22Rv1 (cell line): ENCODE results near the gene GPLD1.

ENCODE experiments used
- H3K27ac ChIP-seq: fragments of 450-650 bp; 2 replicates; pipeline ENCODE4 v1.5.1; 2017
- ZFX ChIP-seq: fragments of 450-650 bp; IDR thresholded peaks from 2 replicates; pipeline ENCODE4 v1.6.1; 2017; ENCODE audit warnings: antibody characterized with exemption, borderline replicate concordance
- TF ChIP-seq, protein P1 (sequence below): fragments of 450-650 bp; IDR thresholded peaks from 2 replicates; pipeline ENCODE4 v1.5.1; 2017; ENCODE audit warnings: mild to moderate bottlenecking

The GPLD1 gene

DNA sequence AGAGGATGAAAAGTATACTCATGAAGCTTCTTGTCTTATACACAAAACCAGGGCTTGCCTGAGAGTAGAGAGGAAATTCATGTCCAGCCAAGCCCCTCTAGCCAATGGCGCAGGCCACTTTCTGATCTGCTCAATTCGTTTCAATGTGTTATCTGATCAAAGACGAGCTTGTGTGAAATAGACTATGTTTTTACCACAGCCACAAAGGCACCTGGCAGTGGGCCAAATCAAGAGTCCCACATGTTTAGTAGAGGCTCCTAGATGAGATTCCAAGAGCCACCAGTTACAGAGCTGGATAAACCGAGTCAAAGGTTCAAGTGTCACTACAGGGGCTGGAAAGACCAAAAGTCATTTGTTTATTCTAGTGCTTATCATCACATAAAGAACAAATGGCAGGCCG is 34.9 kb downstream of the GPLD1 start:
- TF ChIP-seq, protein P1, sequence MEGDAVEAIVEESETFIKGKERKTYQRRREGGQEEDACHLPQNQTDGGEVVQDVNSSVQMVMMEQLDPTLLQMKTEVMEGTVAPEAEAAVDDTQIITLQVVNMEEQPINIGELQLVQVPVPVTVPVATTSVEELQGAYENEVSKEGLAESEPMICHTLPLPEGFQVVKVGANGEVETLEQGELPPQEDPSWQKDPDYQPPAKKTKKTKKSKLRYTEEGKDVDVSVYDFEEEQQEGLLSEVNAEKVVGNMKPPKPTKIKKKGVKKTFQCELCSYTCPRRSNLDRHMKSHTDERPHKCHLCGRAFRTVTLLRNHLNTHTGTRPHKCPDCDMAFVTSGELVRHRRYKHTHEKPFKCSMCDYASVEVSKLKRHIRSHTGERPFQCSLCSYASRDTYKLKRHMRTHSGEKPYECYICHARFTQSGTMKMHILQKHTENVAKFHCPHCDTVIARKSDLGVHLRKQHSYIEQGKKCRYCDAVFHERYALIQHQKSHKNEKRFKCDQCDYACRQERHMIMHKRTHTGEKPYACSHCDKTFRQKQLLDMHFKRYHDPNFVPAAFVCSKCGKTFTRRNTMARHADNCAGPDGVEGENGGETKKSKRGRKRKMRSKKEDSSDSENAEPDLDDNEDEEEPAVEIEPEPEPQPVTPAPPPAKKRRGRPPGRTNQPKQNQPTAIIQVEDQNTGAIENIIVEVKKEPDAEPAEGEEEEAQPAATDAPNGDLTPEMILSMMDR, result no peak
- TF ChIP-seq ZFX, result no peak
- H3K27ac ChIP-seq, result no peak overlapping the region

DNA sequence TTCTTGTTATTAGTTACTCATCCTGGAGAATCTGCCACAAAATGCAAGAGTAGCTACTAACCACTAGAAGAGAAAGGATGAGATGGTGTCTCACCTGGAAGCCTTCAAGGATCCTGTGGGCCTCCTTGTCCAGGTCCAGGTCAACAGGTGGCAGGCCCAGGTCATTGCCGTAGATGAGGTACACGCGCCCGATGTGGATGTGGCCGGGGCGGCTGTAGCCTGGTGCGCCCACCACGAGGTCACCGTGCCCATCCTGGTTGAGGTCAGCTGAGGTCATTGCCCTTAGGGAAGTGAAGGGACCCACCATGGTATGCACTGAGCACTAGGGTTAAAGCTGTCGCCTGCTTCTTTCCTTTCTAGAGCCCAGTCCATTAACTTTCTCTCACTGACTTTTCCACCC is 35.5 kb downstream of the GPLD1 start:
- H3K27ac ChIP-seq, result no peak overlapping the region
- TF ChIP-seq, protein P1, result no peak
- TF ChIP-seq ZFX, result no peak

DNA sequence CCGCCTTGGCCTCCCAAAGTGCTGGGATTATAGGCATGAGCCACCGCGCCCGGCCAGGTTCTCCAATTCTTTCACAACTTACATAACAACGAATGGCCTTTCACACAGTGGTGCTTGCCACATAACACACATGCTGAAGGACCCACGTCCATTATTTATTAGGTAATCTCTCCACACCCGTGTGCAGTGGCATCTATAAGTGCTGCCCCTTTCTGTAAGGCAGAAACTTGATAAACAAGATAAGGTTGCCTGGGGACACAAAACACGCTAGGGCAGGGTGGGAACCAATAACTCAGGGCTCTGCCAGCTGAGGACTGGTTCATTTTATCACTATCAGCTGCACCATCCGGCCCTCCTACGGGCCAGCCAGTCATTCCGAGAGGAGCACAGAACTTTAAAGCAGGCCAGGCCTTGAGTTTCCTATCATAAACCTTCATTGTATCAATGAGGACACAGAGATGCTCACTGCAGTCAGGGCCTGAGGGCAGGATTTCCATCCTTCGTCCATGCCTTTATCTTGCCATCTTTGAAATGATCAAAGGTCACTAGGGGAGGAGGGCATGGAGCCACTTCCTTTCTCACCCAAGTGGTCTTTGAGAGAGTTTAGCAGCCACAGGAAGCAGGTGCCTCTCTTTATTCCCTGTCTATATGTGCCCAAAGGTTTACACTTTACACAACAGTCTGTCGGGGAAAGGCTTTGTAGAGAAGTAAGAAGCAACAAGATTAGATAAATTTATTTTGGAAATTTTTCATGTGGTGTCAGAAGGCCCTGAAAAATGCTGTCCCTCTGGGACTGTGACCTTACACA is 37.6 kb downstream of the GPLD1 start:
- H3K27ac ChIP-seq, result no peak overlapping the region
- TF ChIP-seq, protein P1, result no peak
- TF ChIP-seq ZFX, result no peak

DNA sequence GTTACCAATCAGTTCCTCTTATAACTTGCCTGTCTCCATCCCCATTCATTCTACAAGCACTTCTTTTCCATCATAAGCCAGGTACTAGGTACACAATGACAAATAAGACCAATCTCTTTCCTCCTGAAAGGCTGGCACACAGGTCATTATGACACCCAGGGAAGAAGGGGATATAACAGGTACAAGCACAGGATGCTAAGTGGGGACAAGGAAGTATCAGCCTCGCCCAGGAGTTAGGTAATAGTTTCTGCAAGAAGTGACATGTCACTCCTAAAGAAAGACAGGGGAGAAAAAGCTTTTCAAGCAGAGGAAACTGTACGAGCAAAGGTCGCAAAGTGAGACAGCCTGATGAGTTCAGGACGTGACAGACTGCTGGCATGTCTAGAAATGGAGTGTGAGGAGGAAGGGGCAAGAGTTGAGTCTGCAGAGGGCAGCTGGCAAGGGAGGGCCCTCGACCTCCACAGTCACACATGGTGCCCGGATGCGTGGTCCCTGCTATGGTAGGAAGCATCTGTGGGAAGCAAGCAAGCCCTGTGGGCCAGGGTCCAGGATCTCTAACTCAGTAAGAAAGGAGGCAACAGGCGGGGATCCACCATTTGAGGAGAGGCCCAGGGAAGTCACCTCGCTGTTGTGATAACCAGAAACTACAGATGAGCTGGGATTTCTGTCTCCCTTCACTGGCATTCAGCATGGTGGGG is 40.4 kb downstream of the GPLD1 start:
- TF ChIP-seq, protein P1, result no peak
- no peak for TF ChIP-seq ZFX
- H3K27ac ChIP-seq, result no peak overlapping the region

DNA sequence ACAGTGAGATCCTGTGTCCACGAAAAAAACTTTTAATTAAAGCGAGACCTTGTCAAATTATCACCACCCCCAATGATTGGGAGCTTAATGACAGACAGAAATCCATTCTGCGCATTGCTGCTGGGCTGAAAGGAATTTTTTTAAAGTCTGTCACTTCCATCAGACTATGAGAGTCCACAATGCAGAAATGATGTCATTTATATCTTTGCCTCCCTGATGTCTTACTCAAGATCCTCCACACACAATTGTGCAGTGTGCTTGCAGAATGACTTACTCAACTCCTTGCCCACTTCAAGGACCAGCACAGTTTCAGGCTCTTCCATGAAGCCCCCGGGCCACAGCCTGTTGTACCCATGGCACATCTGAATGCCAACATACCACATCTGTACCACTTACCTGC is 41.0 kb downstream of the GPLD1 start:
- no peak overlapping the region for H3K27ac ChIP-seq
- TF ChIP-seq, protein P1, result no peak
- TF ChIP-seq ZFX, result no peak

DNA sequence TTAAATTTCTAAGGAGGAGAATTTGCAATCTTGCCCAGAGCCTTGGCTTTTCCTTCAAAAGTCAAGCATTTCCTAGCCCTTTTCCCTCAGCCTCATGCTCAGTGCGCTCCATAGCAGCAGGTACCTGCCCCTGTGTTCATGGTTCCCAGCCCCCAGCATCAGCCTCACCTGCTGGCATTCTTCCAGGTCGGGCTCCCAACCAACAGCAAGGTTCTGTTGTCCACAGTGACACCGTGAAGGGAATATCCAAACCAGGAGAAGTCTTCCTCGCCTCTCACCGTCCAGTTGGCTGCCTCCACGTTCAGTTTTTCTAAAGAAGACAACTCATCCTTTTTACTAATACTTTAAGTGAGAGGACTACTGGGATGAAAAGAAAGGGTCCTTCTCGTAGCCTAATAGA is 42.7 kb downstream of the GPLD1 start:
- TF ChIP-seq, protein P1, result no peak
- no peak for TF ChIP-seq ZFX

DNA sequence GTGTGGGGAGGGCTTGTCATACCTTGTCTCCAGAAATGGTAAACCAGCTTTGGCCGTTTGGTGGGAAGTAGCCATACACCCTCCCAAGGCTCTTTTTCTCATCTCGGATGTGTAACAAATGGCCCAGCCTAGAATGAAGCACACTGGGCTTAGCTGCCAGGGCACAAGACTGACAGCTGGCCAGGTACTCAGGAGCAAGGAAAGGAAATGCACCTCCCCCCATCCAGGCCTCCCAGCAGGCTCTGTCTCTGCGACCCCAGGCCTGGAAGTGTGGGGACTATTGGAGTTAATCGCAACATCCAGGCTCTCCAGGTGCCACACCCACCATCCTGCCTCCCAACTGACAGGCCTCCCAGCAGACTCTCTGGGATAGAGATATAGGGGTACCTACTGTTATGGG is 43.7 kb downstream of the GPLD1 start:
- H3K27ac ChIP-seq, result no peak overlapping the region
- no peak for TF ChIP-seq ZFX
- TF ChIP-seq, protein P1, result no peak

More for the DNA sequence above, 42.7 kb downstream of the GPLD1 start:
- no peak overlapping the region for H3K27ac ChIP-seq
